Neural progenitor cell (in vitro differentiated cells): Measurements from ENCODE around the gene RNF31. TPM values are rescaled to one million over a fixed set of nuclear protein-coding genes. Genes with fewer than 3 reads are reported as not detected.
A peak's percentile ranks its signal among the peaks of the same experiment; 100 is the strongest.

Experiments used
- DNase-seq: peaks from one replicate; pipeline ENCODE4 v3.0.0-alpha.2; 2016; ENCODE audit warnings: low spot score
- H2AFZ ChIP-seq: fragments of 200-600 bp; sonication (generic); replicated peaks from 2 replicates; pipeline ENCODE4 v1.6.1; 2016; ENCODE audit warnings: antibody characterized with exemption
- H3F3A ChIP-seq: fragments of 200-600 bp; sonication (generic); 2 replicates; pipeline ENCODE4 v1.6.1; 2016; ENCODE audit warnings: antibody characterized with exemption, low read depth
- H3K27ac ChIP-seq: fragments of 200-600 bp; sonication (generic); 2 replicates; pipeline ENCODE4 v1.5.1; 2016; ENCODE audit warnings: mild to moderate bottlenecking
- H3K27me3 ChIP-seq: fragments of 200-600 bp; sonication (generic); 2 replicates; pipeline ENCODE4 v1.6.1; 2016; ENCODE audit warnings: mild to moderate bottlenecking, moderate library complexity
- H3K36me3 ChIP-seq: fragments of 200-600 bp; sonication (generic); 2 replicates; pipeline ENCODE4 v1.5.1; 2016
- H3K4me1 ChIP-seq: fragments of 200-600 bp; sonication (generic); 2 replicates; pipeline ENCODE4 v1.6.1; 2016; ENCODE audit warnings: mixed run types
- H3K4me2 ChIP-seq: fragments of 200-600 bp; sonication (generic); 2 replicates; pipeline ENCODE4 v1.6.1; 2016
- H3K4me3 ChIP-seq: fragments of 200-600 bp; sonication (generic); 2 replicates; pipeline ENCODE4 v1.5.1; 2016
- H3K79me2 ChIP-seq: fragments of 200-600 bp; sonication (generic); 2 replicates; pipeline ENCODE4 v1.6.1; 2016; ENCODE audit warnings: low read depth
- H3K9ac ChIP-seq: fragments of 200-600 bp; sonication (generic); 2 replicates; pipeline ENCODE4 v1.6.1; 2016
- H3K9me3 ChIP-seq: fragments of 200-600 bp; sonication (generic); 2 replicates; pipeline ENCODE4 v1.5.1; 2016; ENCODE audit warnings: low read depth
- H4K20me1 ChIP-seq: fragments of 200-600 bp; sonication (generic); 2 replicates; pipeline ENCODE4 v1.6.1; 2016; ENCODE audit warnings: low read depth
- H3K27ac Mint-ChIP-seq: 3 replicates; pipeline ENCODE4 v1.8.0; 2021; ENCODE audit warnings: mixed read lengths
- H3K27me3 Mint-ChIP-seq: 2 replicates; pipeline ENCODE4 v1.8.0; 2022; ENCODE audit warnings: low read depth, mild to moderate bottlenecking, inconsistent platforms, moderate library complexity, mixed read lengths; ENCODE audit not compliant: insufficient read depth
- H3K36me3 Mint-ChIP-seq: 3 replicates; pipeline ENCODE4 v1.8.0; 2021; ENCODE audit warnings: mixed read lengths
- H3K4me1 Mint-ChIP-seq: 3 replicates; pipeline ENCODE4 v1.8.0; 2021; ENCODE audit warnings: mixed read lengths
- H3K4me3 Mint-ChIP-seq: 3 replicates; pipeline ENCODE4 v1.8.0; 2021; ENCODE audit warnings: mild to moderate bottlenecking, moderate library complexity, mixed read lengths
- H3K9me3 Mint-ChIP-seq: 3 replicates; pipeline ENCODE4 v1.8.0; 2020; ENCODE audit warnings: mixed read lengths
- EZH2 ChIP-seq: fragments of 200-600 bp; sonication (generic); IDR thresholded peaks from 2 replicates; pipeline ENCODE4 v1.6.1; 2017; ENCODE audit warnings: antibody characterized with exemption, mild to moderate bottlenecking, moderate library complexity
- EZH2phosphoT487 ChIP-seq: fragments of 200-600 bp; sonication (generic); IDR thresholded peaks from 2 replicates; pipeline ENCODE4 v1.6.1; 2017; ENCODE audit warnings: antibody characterized with exemption
- total RNA-seq: library from RNA; depleted of rRNA; stranded (reverse); fragments of >200 nt; gene quantifications from 2 replicates; pipeline ENCODE4 v1.2.3, GENCODE V29; 2015; ENCODE audit warnings: low replicate concordance
- TF ChIP-seq, protein P1 (sequence below): fragments of 200-600 bp; sonication (generic); IDR thresholded peaks from 2 replicates; pipeline ENCODE4 v1.5.1; 2017; ENCODE audit warnings: antibody characterized with exemption, mild to moderate bottlenecking

Gene RNF31
- total RNA-seq, 1 donor from 2014 or later = 28.8 TPM

DNA sequence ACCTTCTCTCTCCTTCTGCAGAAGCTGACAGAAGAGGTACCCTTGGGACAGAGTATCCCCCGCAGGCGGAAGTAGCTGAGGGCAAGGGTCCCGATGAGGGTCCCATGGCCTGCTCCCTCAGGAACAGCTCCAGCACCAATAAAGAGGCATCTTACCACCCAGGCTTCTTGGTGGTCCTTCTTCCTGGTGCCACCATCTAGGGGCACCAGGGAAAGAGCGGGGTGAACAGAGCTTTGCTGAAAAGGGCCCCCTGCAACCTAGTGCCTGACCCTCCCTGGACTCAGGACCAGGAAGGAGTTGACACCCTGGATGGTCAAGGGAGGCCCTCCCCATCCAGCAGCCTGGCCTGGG lies 13.2 kb downstream of the RNF31 start:
- Histone ChIP-seq H4K20me1 (peaks cover 5% of the 10 kb centered on the region), H3K4me2 (no peak overlapping the region), H3K36me3 (no peaks in the 10 kb centered on the region), H3K4me1 (no peaks in the 10 kb centered on the region), H3K27me3 (no peaks in the 10 kb centered on the region), H3K79me2 (no peaks in the 10 kb centered on the region), H2AFZ (no peak overlapping the region), H3K4me3 (no peak overlapping the region), H3F3A (peaks cover 8% of the 10 kb centered on the region), H3K9ac (no peak overlapping the region), H3K9me3 (no peaks in the 10 kb centered on the region), H3K27ac (no peak overlapping the region)
- peaks cover 16% of the 10 kb centered on the region for H3K36me3 Mint-ChIP-seq
- H3K4me3 Mint-ChIP-seq = no peak overlapping the region
- H3K27ac Mint-ChIP-seq = no peak overlapping the region
- peaks cover 12% of the 10 kb centered on the region for H3K4me1 Mint-ChIP-seq
- peaks cover 4% of the 10 kb centered on the region for H3K27me3 Mint-ChIP-seq
- H3K9me3 Mint-ChIP-seq = no peaks in the 10 kb centered on the region
- DNase-seq = no peak
- TF ChIP-seq EZH2 (no peak), EZH2phosphoT487 (no peak)
- TF ChIP-seq, protein P1, sequence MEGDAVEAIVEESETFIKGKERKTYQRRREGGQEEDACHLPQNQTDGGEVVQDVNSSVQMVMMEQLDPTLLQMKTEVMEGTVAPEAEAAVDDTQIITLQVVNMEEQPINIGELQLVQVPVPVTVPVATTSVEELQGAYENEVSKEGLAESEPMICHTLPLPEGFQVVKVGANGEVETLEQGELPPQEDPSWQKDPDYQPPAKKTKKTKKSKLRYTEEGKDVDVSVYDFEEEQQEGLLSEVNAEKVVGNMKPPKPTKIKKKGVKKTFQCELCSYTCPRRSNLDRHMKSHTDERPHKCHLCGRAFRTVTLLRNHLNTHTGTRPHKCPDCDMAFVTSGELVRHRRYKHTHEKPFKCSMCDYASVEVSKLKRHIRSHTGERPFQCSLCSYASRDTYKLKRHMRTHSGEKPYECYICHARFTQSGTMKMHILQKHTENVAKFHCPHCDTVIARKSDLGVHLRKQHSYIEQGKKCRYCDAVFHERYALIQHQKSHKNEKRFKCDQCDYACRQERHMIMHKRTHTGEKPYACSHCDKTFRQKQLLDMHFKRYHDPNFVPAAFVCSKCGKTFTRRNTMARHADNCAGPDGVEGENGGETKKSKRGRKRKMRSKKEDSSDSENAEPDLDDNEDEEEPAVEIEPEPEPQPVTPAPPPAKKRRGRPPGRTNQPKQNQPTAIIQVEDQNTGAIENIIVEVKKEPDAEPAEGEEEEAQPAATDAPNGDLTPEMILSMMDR = no peak

DNA sequence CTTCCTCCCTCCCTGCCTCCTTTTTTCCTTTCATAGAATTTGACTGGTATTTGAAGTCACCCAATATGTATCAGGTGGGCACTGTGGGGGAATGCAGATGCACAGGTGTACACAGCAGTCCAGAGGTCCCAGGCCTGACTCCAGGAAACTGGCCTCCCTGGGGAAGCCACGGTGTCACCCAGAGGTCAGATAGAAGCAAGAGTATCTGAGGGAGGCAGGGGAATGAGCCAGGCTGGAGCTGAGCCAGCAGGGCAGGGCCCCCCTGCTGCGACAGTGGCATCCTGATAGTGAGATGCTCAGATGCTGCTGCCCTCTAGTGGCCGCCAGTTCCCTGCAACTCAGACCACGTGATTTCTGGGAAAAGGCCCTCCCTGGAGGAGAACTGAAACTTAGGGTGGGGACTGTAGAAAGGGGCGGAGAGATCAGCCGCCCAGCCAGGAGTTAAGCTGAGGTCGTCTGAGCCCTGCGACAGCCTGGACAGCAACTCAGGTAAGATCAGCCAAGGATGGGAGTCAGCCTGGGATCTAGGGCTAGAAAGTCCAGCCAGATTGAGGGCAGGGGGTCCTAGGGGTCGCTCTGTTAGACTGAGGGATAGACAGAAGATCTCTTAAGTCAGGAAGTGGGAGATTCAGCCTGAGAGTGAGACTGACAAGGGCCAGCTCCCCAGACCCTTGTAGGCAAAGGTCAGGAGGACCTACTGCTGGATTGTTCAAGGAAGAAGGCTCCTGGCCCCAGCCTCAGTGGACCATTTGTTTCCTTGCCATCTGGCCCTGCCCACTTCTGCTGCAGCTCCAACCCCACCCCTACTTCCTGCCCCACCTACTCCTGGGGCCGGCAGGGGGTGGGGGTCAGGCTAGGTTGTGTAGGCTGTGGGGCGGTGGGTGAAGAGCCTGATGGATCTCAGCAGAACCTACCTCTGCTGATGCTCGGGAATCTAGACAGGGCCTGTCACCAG lies 13.8 kb downstream of the RNF31 start, which contains the start of gene IRF9:
IRF9 (plus strand) TSS at position 416 of the 955 bp plus-strand sequence. CDS start 880 bp downstream, outside the sequence.
- peaks cover 5% of the 10 kb centered on the region for H4K20me1 ChIP-seq
- Mint-ChIP-seq H3K9me3 (no peaks in the 10 kb centered on the region), H3K4me3 (peak within 1 kb of the TSS; percentile 85), H3K27me3 (peaks cover 4% of the 10 kb centered on the region), H3K36me3 (peaks cover 11% of the 10 kb centered on the region), H3K27ac (peak within 1 kb of the TSS; percentile 95), H3K4me1 (peaks cover 12% of the 10 kb centered on the region)
- peak within 1 kb of the TSS; percentile 60 for H3K4me2 ChIP-seq
- no peaks in the 10 kb centered on the region for H3K27me3 ChIP-seq
- H3K79me2 ChIP-seq = no peaks in the 10 kb centered on the region
- no peak within 1 kb of the TSS for H3K9ac ChIP-seq
- H3K27ac ChIP-seq = no peak within 1 kb of the TSS
- no peaks in the 10 kb centered on the region for H3K36me3 ChIP-seq
- H2AFZ ChIP-seq = no peak within 1 kb of the TSS
- H3K9me3 ChIP-seq = no peaks in the 10 kb centered on the region
- peaks cover 8% of the 10 kb centered on the region for H3F3A ChIP-seq
- peak within 1 kb of the TSS; percentile 21 for H3K4me3 ChIP-seq
- TF ChIP-seq, protein P1 = peak; percentile 97
- TF ChIP-seq EZH2phosphoT487 = no peak
- H3K4me1 ChIP-seq = no peaks in the 10 kb centered on the region
- DNase-seq = peak; percentile 98

DNA sequence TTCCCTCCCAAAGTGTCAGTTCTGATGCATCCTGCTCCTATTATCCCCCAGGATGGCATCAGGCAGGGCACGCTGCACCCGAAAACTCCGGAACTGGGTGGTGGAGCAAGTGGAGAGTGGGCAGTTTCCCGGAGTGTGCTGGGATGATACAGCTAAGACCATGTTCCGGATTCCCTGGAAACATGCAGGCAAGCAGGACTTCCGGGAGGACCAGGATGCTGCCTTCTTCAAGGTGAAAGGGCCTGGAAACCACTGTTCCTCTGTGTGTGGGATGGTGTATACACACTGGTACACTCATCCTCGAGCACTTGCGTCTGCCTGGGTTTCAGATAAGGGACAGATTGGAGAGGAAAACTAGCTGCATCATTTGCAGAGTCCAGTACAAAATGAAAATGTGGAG lies 14.8 kb downstream of the RNF31 start:
- Histone ChIP-seq H3K79me2 (no peaks in the 10 kb centered on the region), H3K27ac (no peak overlapping the region), H3K9ac (no peak overlapping the region), H3K4me1 (no peaks in the 10 kb centered on the region), H3K36me3 (no peaks in the 10 kb centered on the region), H3F3A (peaks cover 8% of the 10 kb centered on the region), H2AFZ (no peak overlapping the region), H3K27me3 (no peaks in the 10 kb centered on the region), H3K4me3 (no peak overlapping the region), H3K4me2 (no peak overlapping the region), H3K9me3 (no peaks in the 10 kb centered on the region), H4K20me1 (peaks cover 5% of the 10 kb centered on the region)
- TF ChIP-seq EZH2 (no peak), EZH2phosphoT487 (no peak)
- TF ChIP-seq, protein P1 = no peak
- Mint-ChIP-seq H3K27ac (peak overlapping the region; percentile 95), H3K4me1 (peaks cover 12% of the 10 kb centered on the region), H3K9me3 (no peaks in the 10 kb centered on the region), H3K36me3 (peaks cover 6% of the 10 kb centered on the region), H3K27me3 (peaks cover 2% of the 10 kb centered on the region), H3K4me3 (peak overlapping the region; percentile 85)
- DNase-seq = no peak
